HEK293T (cell line): ENCODE measurements around the gene PRSS2.
"Not testable (repeated sequence)": the region's sequence is repeated elsewhere in the genome, so short reads cannot be mapped to it uniquely, and the experiment has no call there.

ENCODE experiments used
- CTCF ChIA-PET: fragments of 350-600 bp; formaldehyde crosslinking; extraction: SDS; loops from one replicate; lab custom pipeline; 2021; ENCODE audit warnings: antibody characterized with exemption, inconsistent platforms; lab: Yijun Ruan, JAX
- POLR2A ChIA-PET: fragments of 350-600 bp; formaldehyde crosslinking; extraction: SDS; loops from one replicate; lab custom pipeline; 2020; ENCODE audit warnings: antibody characterized with exemption, inconsistent platforms; lab: Yijun Ruan, JAX
- DNase-seq: peaks from one replicate; pipeline ENCODE4 v3.0.0; 2012; ENCODE audit warnings: mixed read lengths; ENCODE audit errors: extremely low spot score
- ARNT ChIP-seq: fragments of 450-650 bp; IDR thresholded peaks from 2 replicates; pipeline ENCODE4 v1.6.1; 2017; ENCODE audit warnings: mild to moderate bottlenecking
- BHLHE40 ChIP-seq: fragments of 450-650 bp; IDR thresholded peaks from 2 replicates; pipeline ENCODE4 v1.6.1; 2016; ENCODE audit warnings: mild to moderate bottlenecking, moderate library complexity, borderline replicate concordance
- CTBP1 ChIP-seq: fragments of 450-650 bp; IDR thresholded peaks from 2 replicates; pipeline ENCODE4 v1.6.1; 2016; ENCODE audit warnings: borderline replicate concordance
- ELF4 ChIP-seq: fragments of 450-650 bp; IDR thresholded peaks from 2 replicates; pipeline ENCODE4 v1.6.1; 2017; ENCODE audit warnings: antibody characterized with exemption
- FOXA1 ChIP-seq: fragments of 450-650 bp; IDR thresholded peaks from 2 replicates; pipeline ENCODE4 v1.6.1; 2016; ENCODE audit warnings: mild to moderate bottlenecking
- FOXK2 ChIP-seq: fragments of 450-650 bp; IDR thresholded peaks from 2 replicates; pipeline ENCODE4 v1.6.1; 2016; ENCODE audit warnings: mild to moderate bottlenecking
- FOXM1 ChIP-seq: fragments of 450-650 bp; IDR thresholded peaks from 2 replicates; pipeline ENCODE4 v1.6.1; 2017; ENCODE audit warnings: mild to moderate bottlenecking, borderline replicate concordance
- HDGF ChIP-seq: fragments of 450-650 bp; IDR thresholded peaks from 2 replicates; pipeline ENCODE4 v1.6.1; 2017; ENCODE audit warnings: antibody characterized with exemption, borderline replicate concordance
- L3MBTL2 ChIP-seq: fragments of 450-650 bp; conservative IDR thresholded peaks from 2 replicates; pipeline ENCODE4 v1.6.1; 2016; ENCODE audit warnings: mild to moderate bottlenecking
- LEF1 ChIP-seq: fragments of 450-650 bp; IDR thresholded peaks from 2 replicates; pipeline ENCODE4 v1.6.1; 2017; ENCODE audit warnings: mild to moderate bottlenecking, borderline replicate concordance
- NFRKB ChIP-seq: fragments of 450-650 bp; IDR thresholded peaks from 2 replicates; pipeline ENCODE4 v1.6.1; 2016; ENCODE audit warnings: mild to moderate bottlenecking, moderate library complexity
- PKNOX1 ChIP-seq: fragments of 450-650 bp; IDR thresholded peaks from 2 replicates; pipeline ENCODE4 v1.6.1; 2016
- SP1 ChIP-seq: fragments of 450-650 bp; IDR thresholded peaks from 2 replicates; pipeline ENCODE4 v1.6.1; 2017
- SUZ12 ChIP-seq: fragments of 450-650 bp; IDR thresholded peaks from 2 replicates; pipeline ENCODE4 v1.6.1; 2016; ENCODE audit warnings: mild to moderate bottlenecking
- TARDBP ChIP-seq: fragments of 450-650 bp; IDR thresholded peaks from 2 replicates; pipeline ENCODE4 v1.6.1; 2016
- ZNF384 ChIP-seq: fragments of 450-650 bp; IDR thresholded peaks from 2 replicates; pipeline ENCODE4 v1.6.1; 2016

PRSS2 gene

DNA sequence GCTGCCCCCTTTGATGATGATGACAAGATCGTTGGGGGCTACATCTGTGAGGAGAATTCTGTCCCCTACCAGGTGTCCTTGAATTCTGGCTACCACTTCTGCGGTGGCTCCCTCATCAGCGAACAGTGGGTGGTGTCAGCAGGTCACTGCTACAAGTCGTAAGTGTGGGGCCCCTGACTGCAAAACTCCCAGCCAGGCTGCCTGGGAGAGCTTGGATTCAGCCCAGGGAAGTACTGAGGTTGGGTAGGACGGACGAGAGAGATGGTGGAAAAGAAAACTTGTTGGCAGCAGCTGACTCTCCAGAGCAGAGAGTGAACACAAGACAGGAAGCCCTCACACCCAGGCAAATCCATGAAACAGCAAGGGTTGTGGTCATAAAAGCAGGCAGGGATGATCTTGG lies 1.3 kb downstream of the PRSS2 start:
- ChIA-PET POLR2A (no interaction called here), CTCF (no interaction called here)
- no peak for DNase-seq
- TF ChIP-seq LEF1 (no peak), ARNT (no peak), ELF4 (no peak)

DNA sequence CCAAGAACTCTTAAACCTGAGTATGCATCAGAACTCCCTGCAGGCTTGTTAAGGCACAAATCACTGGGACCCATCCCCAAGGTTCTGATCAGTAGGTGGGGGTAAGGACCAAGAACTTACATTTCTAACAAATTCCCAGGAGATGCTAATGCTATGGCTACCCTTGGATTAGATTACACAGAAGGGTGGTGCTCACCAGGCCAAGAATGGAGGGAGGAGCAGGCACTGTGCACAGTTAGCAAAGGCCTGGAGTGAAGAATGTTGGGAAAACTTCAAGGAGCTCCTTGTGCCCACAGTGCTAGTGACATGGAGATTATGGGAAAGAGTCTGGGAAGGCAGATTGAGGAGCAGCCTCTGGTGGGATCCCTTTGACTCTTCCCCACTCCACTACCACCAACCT lies 1.9 kb downstream of the PRSS2 start:
- no peak for DNase-seq
- CTCF ChIA-PET, result interaction anchor here (1.0 kb wide), 1 partner anchor 11 kb away, joined by 3 read pairs; no protein-coding TSS in a partner anchor
- TF ChIP-seq SP1 (no peak), FOXA1 (no peak), PKNOX1 (no peak), FOXM1 (no peak), BHLHE40 (no peak), ELF4 (no peak), CTBP1 (no peak), LEF1 (no peak), TARDBP (no peak), SUZ12 (no peak), ZNF384 (no peak), NFRKB (no peak), L3MBTL2 (no peak), FOXK2 (no peak), HDGF (no peak), ARNT (no peak)
- POLR2A ChIA-PET, result no interaction called here

DNA sequence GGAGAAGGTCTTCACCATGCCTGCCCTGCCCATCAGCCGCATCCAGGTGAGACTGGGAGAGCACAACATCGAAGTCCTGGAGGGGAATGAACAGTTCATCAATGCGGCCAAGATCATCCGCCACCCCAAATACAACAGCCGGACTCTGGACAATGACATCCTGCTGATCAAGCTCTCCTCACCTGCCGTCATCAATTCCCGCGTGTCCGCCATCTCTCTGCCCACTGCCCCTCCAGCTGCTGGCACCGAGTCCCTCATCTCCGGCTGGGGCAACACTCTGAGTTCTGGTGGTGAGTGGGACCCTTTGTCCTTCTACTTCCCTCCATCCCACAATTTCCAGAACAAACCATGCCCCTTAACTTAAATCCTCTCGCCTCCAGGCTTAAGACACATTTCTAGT lies 2.5 kb downstream of the PRSS2 start:
- no peak for TF ChIP-seq BHLHE40
- TF ChIP-seq FOXK2, result no peak
- POLR2A ChIA-PET, result no interaction called here
- CTCF ChIA-PET, result interaction anchor here (1.0 kb wide), 1 partner anchor 10 kb away, joined by 3 read pairs; no protein-coding TSS in a partner anchor
- no peak for DNase-seq

GRCh38 chr7:142773937-142774744 lies 3.4 kb downstream of the PRSS2 start:
- POLR2A ChIA-PET, result no interaction called here

GRCh38 chr7:142774826-142775225 lies 4.1 kb downstream of the PRSS2 start:
- TF ChIP-seq LEF1 (no peak), NFRKB (no peak), FOXK2 (no peak), PKNOX1 (no peak), BHLHE40 (no peak), ZNF384 (no peak), FOXM1 (no peak), ARNT (no peak), TARDBP (no peak), FOXA1 (no peak), SP1 (no peak), L3MBTL2 (no peak), HDGF (no peak), ELF4 (no peak), SUZ12 (no peak), CTBP1 (no peak)
- CTCF ChIA-PET, result interaction anchor here (0.7 to 1.6 kb wide), 4 partner anchors 8 to 217 kb away, joined by 3 to 7 read pairs (median 3); no protein-coding TSS in a partner anchor
- DNase-seq, result no peak
- POLR2A ChIA-PET, result no interaction called here

More at GRCh38 chr7:142773937-142774744, 3.4 kb downstream of the PRSS2 start:
- CTCF ChIA-PET, result interaction anchor here (0.7 to 1.6 kb wide), 4 partner anchors 9 to 216 kb away, joined by 3 to 7 read pairs (median 3); no protein-coding TSS in a partner anchor
- no peak for DNase-seq
- TF ChIP-seq PKNOX1, result no peak
- TF ChIP-seq FOXM1, result no peak
- TF ChIP-seq FOXA1, result no peak
- TF ChIP-seq ZNF384, result no peak
- TF ChIP-seq ELF4, result no peak
- no peak for TF ChIP-seq FOXK2
- TF ChIP-seq SUZ12, result no peak
- TF ChIP-seq LEF1, result no peak
- TF ChIP-seq ARNT, result no peak
- TF ChIP-seq TARDBP, result no peak
- no peak for TF ChIP-seq L3MBTL2

DNA sequence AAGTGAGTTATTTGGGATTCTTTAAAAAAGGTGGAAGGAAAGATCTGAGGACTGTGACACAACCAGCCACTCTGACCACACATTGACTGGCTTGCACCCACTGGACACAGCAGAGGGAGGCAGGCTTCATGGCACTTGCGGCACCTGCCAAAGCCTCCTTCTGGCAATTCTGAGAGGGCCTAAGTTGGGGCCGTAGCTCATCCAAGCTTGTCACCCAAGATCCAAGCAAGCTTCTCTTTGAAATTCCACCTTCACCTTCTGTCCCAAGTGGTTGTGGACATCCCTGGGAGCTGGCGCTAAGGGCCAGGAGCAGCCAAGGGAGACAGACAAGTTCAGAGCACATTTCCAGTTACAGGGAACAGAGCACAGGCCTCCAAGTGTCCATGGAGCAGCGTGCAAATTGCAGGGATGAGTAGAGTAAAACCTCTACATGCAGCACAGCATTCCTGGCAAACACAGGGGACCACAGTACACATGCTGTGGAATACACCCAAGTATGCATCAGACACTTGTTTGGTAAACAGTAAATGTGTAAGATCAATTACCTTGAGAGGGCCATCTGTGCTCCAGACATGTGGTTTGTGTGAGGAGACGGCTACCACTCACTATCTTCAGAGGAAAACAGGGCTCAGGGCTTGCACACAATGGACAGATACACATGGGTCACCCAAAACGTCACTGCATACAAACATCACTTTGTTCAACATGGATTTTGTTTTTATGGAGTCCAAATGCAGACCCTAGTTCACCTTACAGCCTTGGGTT lies 4.8 kb downstream of the PRSS2 start:
- DNase-seq, POLR2A ChIA-PET: not testable (repeated sequence)
- CTCF ChIA-PET, result interaction anchor here (1.5 to 1.6 kb wide), 2 partner anchors 8 to 218 kb away, joined by 3 to 7 read pairs; no protein-coding TSS in a partner anchor
